Measurements from ENCODE around the gene DCC.

- TF ChIP-seq, protein P1, sequence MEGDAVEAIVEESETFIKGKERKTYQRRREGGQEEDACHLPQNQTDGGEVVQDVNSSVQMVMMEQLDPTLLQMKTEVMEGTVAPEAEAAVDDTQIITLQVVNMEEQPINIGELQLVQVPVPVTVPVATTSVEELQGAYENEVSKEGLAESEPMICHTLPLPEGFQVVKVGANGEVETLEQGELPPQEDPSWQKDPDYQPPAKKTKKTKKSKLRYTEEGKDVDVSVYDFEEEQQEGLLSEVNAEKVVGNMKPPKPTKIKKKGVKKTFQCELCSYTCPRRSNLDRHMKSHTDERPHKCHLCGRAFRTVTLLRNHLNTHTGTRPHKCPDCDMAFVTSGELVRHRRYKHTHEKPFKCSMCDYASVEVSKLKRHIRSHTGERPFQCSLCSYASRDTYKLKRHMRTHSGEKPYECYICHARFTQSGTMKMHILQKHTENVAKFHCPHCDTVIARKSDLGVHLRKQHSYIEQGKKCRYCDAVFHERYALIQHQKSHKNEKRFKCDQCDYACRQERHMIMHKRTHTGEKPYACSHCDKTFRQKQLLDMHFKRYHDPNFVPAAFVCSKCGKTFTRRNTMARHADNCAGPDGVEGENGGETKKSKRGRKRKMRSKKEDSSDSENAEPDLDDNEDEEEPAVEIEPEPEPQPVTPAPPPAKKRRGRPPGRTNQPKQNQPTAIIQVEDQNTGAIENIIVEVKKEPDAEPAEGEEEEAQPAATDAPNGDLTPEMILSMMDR (IDR thresholded peaks at IDR 0.05 in 2 of 3, conservative IDR thresholded peaks at IDR 0.05 in 1 of 3; ENCODE audit: insufficient read depth in 2 of 3, low read depth in 1 of 3, low read length in 3 of 3), result no peak
- no peak for TF ChIP-seq GATAD2B (IDR thresholded peaks at IDR 0.05; ENCODE audit: borderline replicate concordance)
- TF ChIP-seq TCF7L2 (IDR thresholded peaks at IDR 0.05; ENCODE audit: low read depth, low read length), result no peak
- TF ChIP-seq TSC22D4 (tag; IDR thresholded peaks at IDR 0.05), result no peak
- TF ChIP-seq MAZ (CRISPR knock-in tag; conservative IDR thresholded peaks at IDR 0.05 in 1 of 2, IDR thresholded peaks at IDR 0.05 in 1 of 2), result no peak
- no peak for TF ChIP-seq SMAD1 (IDR thresholded peaks at IDR 0.05; ENCODE audit: low read depth, low read length, partially characterized antibody)
- TF ChIP-seq MAX (CRISPR knock-in tag; IDR thresholded peaks at IDR 0.05), result no peak
- no peak for TF ChIP-seq POLR2AphosphoS5 (IDR thresholded peaks at IDR 0.05; ENCODE audit: control insufficient read depth, insufficient read depth, low read depth, low read length)
- no peak for TF ChIP-seq YY1 (IDR thresholded peaks at IDR 0.05; ENCODE audit: borderline replicate concordance in 1 of 3, control insufficient read depth in 1 of 3, extremely low read depth in 1 of 3, insufficient read depth in 3 of 3, insufficient read length in 1 of 3, insufficient replicate concordance in 2 of 3, low read depth in 1 of 3, low read length in 2 of 3)
- TF ChIP-seq, protein P2, sequence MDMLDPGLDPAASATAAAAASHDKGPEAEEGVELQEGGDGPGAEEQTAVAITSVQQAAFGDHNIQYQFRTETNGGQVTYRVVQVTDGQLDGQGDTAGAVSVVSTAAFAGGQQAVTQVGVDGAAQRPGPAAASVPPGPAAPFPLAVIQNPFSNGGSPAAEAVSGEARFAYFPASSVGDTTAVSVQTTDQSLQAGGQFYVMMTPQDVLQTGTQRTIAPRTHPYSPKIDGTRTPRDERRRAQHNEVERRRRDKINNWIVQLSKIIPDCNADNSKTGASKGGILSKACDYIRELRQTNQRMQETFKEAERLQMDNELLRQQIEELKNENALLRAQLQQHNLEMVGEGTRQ (CRISPR knock-in tag; IDR thresholded peaks at IDR 0.05), result no peak
- TF ChIP-seq GABPB1 (CRISPR knock-in tag; IDR thresholded peaks at IDR 0.05), result no peak
- TF ChIP-seq JUN (IDR thresholded peaks at IDR 0.05; ENCODE audit: borderline replicate concordance, low read depth, low read length), result no peak
- no peak for TF ChIP-seq JUN (CRISPR knock-in tag; IDR thresholded peaks at IDR 0.05; ENCODE audit: borderline replicate concordance)
These were observed 489.3 kb downstream of the DCC start for GRCh38 chr18:52829320-52829719.

Measured in K562 (cell line).